LNCaP clone FGC (cell line): ENCODE results near the gene LTBP3.

Experiments used
- DNase-seq: peaks from one replicate; pipeline ENCODE4 v3.0.0-alpha.2; 2011; ENCODE audit warnings: low read depth
- H3K4me3 ChIP-seq: 2 replicates; pipeline ENCODE4 v1.5.1; 2011; ENCODE audit warnings: mild to moderate bottlenecking, low read depth, low read length, control low read depth
- TF ChIP-seq, protein P1 (sequence below): IDR thresholded peaks from 2 replicates; pipeline ENCODE4 v1.5.1; 2012; ENCODE audit warnings: mild to moderate bottlenecking; ENCODE audit not compliant: control insufficient read depth, insufficient read depth; ENCODE audit errors: extremely low read depth

Gene LTBP3

DNA sequence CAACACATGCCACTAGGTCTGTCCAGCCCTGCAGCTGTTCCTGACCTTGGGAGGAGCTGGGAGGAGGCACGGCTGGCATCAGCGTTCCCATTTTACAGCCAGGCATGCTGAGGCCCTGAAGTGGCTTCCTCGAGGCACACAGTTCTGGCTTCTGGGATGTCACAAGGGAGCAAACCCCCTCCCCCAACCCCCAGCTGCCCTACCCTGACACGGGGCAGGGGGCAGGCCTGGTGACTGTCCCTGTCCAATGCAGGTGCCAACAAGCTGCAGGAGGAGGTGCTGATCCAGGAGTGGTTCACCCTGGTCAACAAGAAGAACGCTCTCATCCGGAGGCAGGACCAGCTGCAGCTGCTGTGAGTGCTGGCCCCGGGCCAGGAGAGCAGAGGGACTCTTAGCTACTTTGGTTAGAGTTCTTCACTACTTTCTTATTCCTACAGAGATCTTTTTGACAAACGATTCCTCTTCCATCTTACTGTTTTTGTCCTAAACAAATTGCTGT is 32.1 kb upstream of the LTBP3 start:
- peak; percentile 17 for DNase-seq
- H3K4me3 ChIP-seq = no peak overlapping the region
- TF ChIP-seq, protein P1, sequence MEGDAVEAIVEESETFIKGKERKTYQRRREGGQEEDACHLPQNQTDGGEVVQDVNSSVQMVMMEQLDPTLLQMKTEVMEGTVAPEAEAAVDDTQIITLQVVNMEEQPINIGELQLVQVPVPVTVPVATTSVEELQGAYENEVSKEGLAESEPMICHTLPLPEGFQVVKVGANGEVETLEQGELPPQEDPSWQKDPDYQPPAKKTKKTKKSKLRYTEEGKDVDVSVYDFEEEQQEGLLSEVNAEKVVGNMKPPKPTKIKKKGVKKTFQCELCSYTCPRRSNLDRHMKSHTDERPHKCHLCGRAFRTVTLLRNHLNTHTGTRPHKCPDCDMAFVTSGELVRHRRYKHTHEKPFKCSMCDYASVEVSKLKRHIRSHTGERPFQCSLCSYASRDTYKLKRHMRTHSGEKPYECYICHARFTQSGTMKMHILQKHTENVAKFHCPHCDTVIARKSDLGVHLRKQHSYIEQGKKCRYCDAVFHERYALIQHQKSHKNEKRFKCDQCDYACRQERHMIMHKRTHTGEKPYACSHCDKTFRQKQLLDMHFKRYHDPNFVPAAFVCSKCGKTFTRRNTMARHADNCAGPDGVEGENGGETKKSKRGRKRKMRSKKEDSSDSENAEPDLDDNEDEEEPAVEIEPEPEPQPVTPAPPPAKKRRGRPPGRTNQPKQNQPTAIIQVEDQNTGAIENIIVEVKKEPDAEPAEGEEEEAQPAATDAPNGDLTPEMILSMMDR = no peak

- TF ChIP-seq, protein P1 = no peak
- DNase-seq = no peak
- no peak overlapping the region for H3K4me3 ChIP-seq
Measured at GRCh38 chr11:65589444-65590239, 31.5 kb upstream of the LTBP3 start.

- TF ChIP-seq, protein P1 = peak; percentile 42
- no peak for DNase-seq
- H3K4me3 ChIP-seq = no peak overlapping the region
Measured at GRCh38 chr11:65588199-65589054, 30.3 kb upstream of the LTBP3 start.

DNA sequence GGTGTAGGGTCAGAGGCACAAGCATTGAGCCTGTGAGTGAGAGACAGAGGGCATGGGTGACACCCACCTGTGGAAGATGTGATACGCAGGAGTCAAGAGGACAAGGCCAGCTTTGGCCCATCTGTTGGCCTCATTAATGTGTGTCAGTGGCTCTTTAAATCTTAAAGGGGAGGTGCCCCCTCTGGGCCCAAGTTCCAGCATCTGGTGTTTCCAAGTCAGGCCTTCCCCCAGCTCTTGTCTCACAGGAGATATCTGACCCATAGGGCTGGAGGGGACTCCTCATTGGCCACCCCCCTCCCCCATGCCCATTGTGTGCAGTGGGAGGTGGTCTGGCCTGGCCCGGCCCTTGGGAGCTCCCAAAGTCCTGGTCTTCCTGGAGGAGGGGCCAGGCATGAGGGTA is 28.5 kb upstream of the LTBP3 start:
- no peak overlapping the region for H3K4me3 ChIP-seq
- TF ChIP-seq, protein P1 = no peak
- DNase-seq = no peak

GRCh38 chr11:65586247-65586630 is 28.1 kb upstream of the LTBP3 start:
- TF ChIP-seq, protein P1 = no peak
- no peak overlapping the region for H3K4me3 ChIP-seq

DNA sequence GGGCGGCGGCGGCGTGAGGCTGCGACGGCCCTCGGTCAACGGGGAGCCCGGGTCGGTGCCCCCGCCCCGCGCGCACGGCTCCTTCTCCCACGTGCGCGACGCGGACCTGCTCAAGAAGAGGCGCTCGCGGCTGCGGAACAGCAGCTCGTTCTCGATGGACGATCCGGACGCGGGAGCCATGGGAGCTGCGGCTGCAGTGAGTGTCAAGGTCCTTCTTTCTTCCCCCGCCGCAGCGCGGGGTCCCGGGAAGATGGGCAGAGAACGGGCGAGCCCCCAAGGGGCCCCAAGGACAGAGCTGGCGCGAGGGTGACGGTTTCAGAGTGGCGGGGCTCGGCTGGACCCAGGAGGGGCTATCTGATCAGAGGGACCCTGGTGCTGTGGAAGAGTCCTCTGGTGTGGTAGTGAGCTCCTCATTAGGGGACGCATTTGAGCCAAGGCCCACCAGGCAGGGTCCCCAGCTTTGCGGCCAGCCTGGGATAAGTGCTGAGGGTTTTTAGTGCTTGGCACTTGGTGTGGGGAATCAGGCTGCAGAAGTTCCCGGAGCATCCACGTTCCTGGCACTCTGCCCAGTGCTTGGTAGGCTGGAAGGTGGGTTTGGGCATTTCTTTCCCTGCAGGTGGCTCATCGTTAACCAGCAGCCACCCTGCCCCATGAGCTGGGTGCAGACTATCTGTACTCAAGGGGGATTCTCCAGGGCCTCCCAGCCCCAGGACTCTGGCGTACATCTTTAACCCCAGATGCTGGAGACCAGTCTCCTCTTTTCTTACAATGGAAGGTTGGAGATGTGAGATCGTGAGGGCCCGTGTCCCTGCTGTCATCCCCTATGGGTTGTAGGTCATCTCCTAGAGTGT is 27.5 kb upstream of the LTBP3 start:
- H3K4me3 ChIP-seq = no peak overlapping the region
- TF ChIP-seq, protein P1 = no peak
- no peak for DNase-seq

More at GRCh38 chr11:65586247-65586630, 28.1 kb upstream of the LTBP3 start:
- no peak for DNase-seq
